Adipose tissue (tissue), 3 donors: ENCODE results near the gene ART1. TPM values are rescaled to one million over a fixed set of nuclear protein-coding genes. Genes with fewer than 3 reads are reported as not detected.

Experiments
- H3K27ac ChIP-seq: one replicate; pipeline ENCODE4 v1.5.1; 2013; ENCODE audit warnings: low read depth, low read length
- WGBS, 3 donors: extraction: QIAGEN DNeasy Blood & Tissue Kit; methylation state at CpG; one replicate each; pipeline ENCODE4 v1.1.7; 2013; 5-methylcytosine and 5-hydroxymethylcytosine counted together
- polyA plus RNA-seq, 3 donors: library from polyadenylated mRNA; stranded (reverse); fragments of 200-250 nt; gene quantifications; one replicate each; pipeline ENCODE4 v1.2.3, GENCODE V29; 2013
- donor health status: healthy with polysubstance abuse.
- donor health status: Bipolar disorder and iron deficiency.
- donor health status: healthy.

ART1 gene
- polyA plus RNA-seq, 3 donors: not detected

GRCh38 chr11:3685923-3686322, 41.0 kb downstream of the ART1 start:
- H3K27ac ChIP-seq: no peak overlapping the region

GRCh38 chr11:3686751-3687150, 41.8 kb downstream of the ART1 start:
- WGBS, 3 donors: 75 to 98% (median 97%) methylated on average over 4 of the region's 4 CpGs
- H3K27ac ChIP-seq: no peak overlapping the region

More at GRCh38 chr11:3685923-3686322, 41.0 kb downstream of the ART1 start:
- 75 to 93% (median 87%) methylated on average over 7 of the region's 7 CpGs for WGBS, 3 donors

GRCh38 chr11:3700410-3700809, 55.5 kb downstream of the ART1 start:
- no peak overlapping the region for H3K27ac ChIP-seq
- whole genome bisulfite sequencing, 3 donors: 76 to 97% (median 88%) methylated on average over 2 of the region's 2 CpGs

GRCh38 chr11:3700910-3701309, 56.0 kb downstream of the ART1 start:
- WGBS, 3 donors: 65 to 97% (median 96%) methylated on average over 2 of the region's 2 CpGs

GRCh38 chr11:3703383-3703782, 58.5 kb downstream of the ART1 start:
- no peak overlapping the region for H3K27ac ChIP-seq
- 39 to 96% (median 94%) methylated on average over 3 of the region's 3 CpGs for WGBS, 3 donors

More at GRCh38 chr11:3700910-3701309, 56.0 kb downstream of the ART1 start:
- no peak overlapping the region for H3K27ac ChIP-seq

GRCh38 chr11:3707176-3707575, 62.2 kb downstream of the ART1 start:
- 94 to 96% (median 95%) methylated on average over 2 of the region's 2 CpGs for WGBS, 3 donors
- H3K27ac ChIP-seq: no peak overlapping the region

GRCh38 chr11:3709977-3710376, 65.0 kb downstream of the ART1 start:
- 50 to 78% (median 57%) methylated on average over 1 of the region's 1 CpG for WGBS, 3 donors
- H3K27ac ChIP-seq: no peak overlapping the region

- no peak overlapping the region for H3K27ac ChIP-seq
- WGBS, 3 donors: 88 to 96% (median 92%) methylated on average over 4 of the region's 4 CpGs
Measured at GRCh38 chr11:3710485-3711259, 65.7 kb downstream of the ART1 start.

GRCh38 chr11:3712274-3712673, 67.3 kb downstream of the ART1 start:
- 70 to 92% (median 82%) methylated on average over 6 of the region's 6 CpGs for WGBS, 3 donors

More at GRCh38 chr11:3712274-3712673, 67.3 kb downstream of the ART1 start:
- H3K27ac ChIP-seq: no peak overlapping the region

Other genes starting within 250 kb of the ART1 start
- gene ART5, start 3.1 kb upstream of the ART1 start, polyA plus RNA-seq: under 1 TPM in 2 of 3 donors, not detected in 1; 0.22 to 0.23 TPM
- gene CHRNA10, start 26.3 kb downstream of the ART1 start, polyA plus RNA-seq: under 1 TPM; 0.11 to 0.73 (median 0.33) TPM
- 10 to 100 TPM; 17.9 to 52.7 (median 19.6) TPM for gene NUP98, start 152.4 kb downstream of the ART1 start, polyA plus RNA-seq
- 10 to 100 TPM; 10.4 to 21.9 (median 11.5) TPM for gene PGAP2, start 163.4 kb downstream of the ART1 start, polyA plus RNA-seq
- gene RHOG, start 195.8 kb downstream of the ART1 start, polyA plus RNA-seq: 10 to 100 TPM; 30.4 to 94.7 (median 88.8) TPM
- 10 to 100 TPM; 17.6 to 49.7 (median 40.0) TPM for gene STIM1, start 210.5 kb downstream of the ART1 start, polyA plus RNA-seq